Measurements from ENCODE around the gene ASCL2.

Gene ASCL2

GRCh38 chr11:2223153-2223794, 47.1 kb downstream of the ASCL2 start:
- DNase-seq, result no peak

- DNase-seq, result no peak
Measured at GRCh38 chr11:2222451-2222850, 47.9 kb downstream of the ASCL2 start.

DNA sequence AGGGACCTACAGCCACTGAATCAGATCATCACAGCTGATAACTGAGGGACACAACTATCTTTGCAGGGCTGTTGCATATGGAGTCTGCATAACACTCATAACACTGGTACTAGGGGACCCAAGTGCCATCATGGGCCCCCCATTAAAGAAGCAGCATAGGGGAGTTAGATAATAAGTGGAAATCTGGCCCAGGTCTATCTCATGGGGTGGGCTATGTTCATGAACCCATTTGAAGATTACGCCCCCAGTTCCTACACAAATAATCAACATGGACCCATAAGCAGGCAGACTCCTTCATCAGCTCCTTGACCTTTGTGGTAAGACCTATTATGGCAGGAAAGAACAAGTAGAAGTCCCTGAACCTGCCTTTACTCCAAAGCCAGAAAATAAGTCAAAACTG, 48.8 kb downstream of the ASCL2 start:
- no peak for DNase-seq

- DNase-seq, result no peak
Measured at GRCh38 chr11:2221024-2221423, 49.4 kb downstream of the ASCL2 start.

GRCh38 chr11:2220173-2220771, 50.1 kb downstream of the ASCL2 start:
- no peak for DNase-seq

DNA sequence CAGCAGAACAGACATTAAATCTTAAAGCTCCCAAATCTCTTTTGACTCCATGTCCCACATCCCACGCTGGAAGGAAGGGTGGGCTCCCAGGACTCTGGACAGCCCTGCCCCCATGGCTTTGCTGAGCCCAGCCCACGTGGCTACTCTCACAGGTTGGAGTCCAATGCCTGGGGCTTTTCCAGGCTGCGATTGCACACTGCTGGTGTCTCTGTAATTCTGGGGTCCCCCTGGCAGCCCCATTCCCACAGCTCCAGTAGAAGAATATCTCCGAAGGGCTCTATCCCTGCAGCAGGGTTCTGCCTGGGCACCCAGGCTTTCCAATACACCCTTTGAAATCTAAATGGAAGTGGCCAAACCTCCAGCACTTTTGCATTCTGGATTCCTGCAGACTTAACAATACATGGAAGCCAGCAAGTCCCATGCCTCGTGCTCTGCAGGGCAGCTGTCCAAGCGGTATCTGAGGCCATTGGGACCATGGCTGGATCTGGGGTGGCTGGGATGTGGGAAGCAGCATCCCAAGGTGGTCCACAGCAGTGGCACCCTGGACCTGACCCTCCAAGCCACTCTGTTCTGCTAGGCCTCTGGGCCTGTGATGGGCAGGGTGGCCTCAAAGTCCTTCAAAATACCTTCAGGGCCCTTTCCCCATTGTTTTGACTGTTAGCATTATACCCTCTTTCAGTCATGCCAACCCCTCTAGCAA, 50.9 kb downstream of the ASCL2 start:
- DNase-seq, result no peak
